HFFc6 (cell line): ENCODE measurements around the gene ANKRD16. TPM values are rescaled to one million over a fixed set of nuclear protein-coding genes. Genes with fewer than 3 reads are reported as not detected.

Experiments used
- DNase-seq: peaks from one replicate; pipeline ENCODE4 v3.0.0-alpha.2; 2018
- H3K27ac Mint-ChIP-seq: 2 replicates; pipeline ENCODE4 v1.8.0; 2020; ENCODE audit warnings: mild to moderate bottlenecking, mixed read lengths
- H3K27me3 Mint-ChIP-seq: 2 replicates; pipeline ENCODE4 v1.8.0; 2021; ENCODE audit warnings: mild to moderate bottlenecking, moderate library complexity, mixed read lengths; ENCODE audit not compliant: insufficient read depth
- H3K36me3 Mint-ChIP-seq: 2 replicates; pipeline ENCODE4 v1.8.0; 2021; ENCODE audit warnings: low read depth, mixed read lengths
- H3K4me1 Mint-ChIP-seq: 2 replicates; pipeline ENCODE4 v1.8.0; 2020; ENCODE audit warnings: low read depth, mixed read lengths
- H3K4me3 Mint-ChIP-seq: 2 replicates; pipeline ENCODE4 v1.8.0; 2020; ENCODE audit warnings: mild to moderate bottlenecking, moderate library complexity, mixed read lengths
- H3K9me3 Mint-ChIP-seq: 2 replicates; pipeline ENCODE4 v1.8.0; 2020; ENCODE audit warnings: mild to moderate bottlenecking, mixed read lengths
- CTCF ChIP-seq: fragments of 200-600 bp; sonication (generic); IDR thresholded peaks from 2 replicates; pipeline ENCODE4 v1.5.0; 2021; ENCODE audit warnings: antibody characterized with exemption, mild to moderate bottlenecking
- total RNA-seq, 6 experiments: library from RNA; stranded (reverse); fragmentation: NEBNext Ultra II Directional; extraction: Animal tissue kit (Norgen Biotek cat#: 25700); gene quantifications; 2 replicates in 1 of 6; 3 replicates in 5 of 6; pipeline ENCODE4 v1.2.3, GENCODE V29; 2021

The ANKRD16 gene
- total RNA-seq, 6 experiments from 2014 or later: 4.7 to 6.7 (median 5.5) TPM

- Mint-ChIP-seq H3K4me3 (no peak overlapping the region), H3K27ac (peak overlapping the region; percentile 90), H3K36me3 (peaks cover 7% of the 10 kb centered on the region; the same call in 1 of the 2 replicates), H3K9me3 (peaks cover 3% of the 10 kb centered on the region; the same call in 1 of the 2 replicates), H3K27me3 (peaks cover 6% of the 10 kb centered on the region), H3K4me1 (peaks cover 27% of the 10 kb centered on the region)
- no peak for DNase-seq
- no peak for TF ChIP-seq CTCF
Observed at GRCh38 chr10:5862360-5862961, 27.2 kb downstream of the ANKRD16 start.

GRCh38 chr10:5860066-5860465 lies 29.6 kb downstream of the ANKRD16 start:
- no peaks in the 10 kb centered on the region; the same call in 1 of the 2 replicates for H3K9me3 Mint-ChIP-seq
- H3K27me3 Mint-ChIP-seq: peaks cover 8% of the 10 kb centered on the region
- peaks cover 27% of the 10 kb centered on the region for H3K4me1 Mint-ChIP-seq
- H3K4me3 Mint-ChIP-seq: no peak overlapping the region
- DNase-seq: no peak
- TF ChIP-seq CTCF: no peak
- H3K36me3 Mint-ChIP-seq: peaks cover 7% of the 10 kb centered on the region; the same call in 1 of the 2 replicates
- peak overlapping the region; percentile 90; the same call in 1 of the 2 replicates for H3K27ac Mint-ChIP-seq

GRCh38 chr10:5858811-5859210 lies 30.9 kb downstream of the ANKRD16 start:
- no peak for TF ChIP-seq CTCF
- H3K36me3 Mint-ChIP-seq: 0 out of 2 replicates have a peak, but pooled peaks cover 7% of the 10 kb centered on the region
- no peak overlapping the region for H3K4me3 Mint-ChIP-seq
- no peak overlapping the region for H3K27ac Mint-ChIP-seq
- H3K4me1 Mint-ChIP-seq: peaks cover 27% of the 10 kb centered on the region
- H3K9me3 Mint-ChIP-seq: no peaks in the 10 kb centered on the region; the same call in 1 of the 2 replicates
- no peak for DNase-seq
- peaks cover 8% of the 10 kb centered on the region for H3K27me3 Mint-ChIP-seq

- Mint-ChIP-seq H3K4me3 (no peak overlapping the region), H3K27ac (no peak overlapping the region), H3K36me3 (no peaks in the 10 kb centered on the region), H3K27me3 (peaks cover 8% of the 10 kb centered on the region), H3K9me3 (no peaks in the 10 kb centered on the region), H3K4me1 (peaks cover 17% of the 10 kb centered on the region)
- TF ChIP-seq CTCF: no peak
- DNase-seq: no peak
Observed at GRCh38 chr10:5856701-5857004, 33.0 kb downstream of the ANKRD16 start.

GRCh38 chr10:5855979-5856700 lies 33.6 kb downstream of the ANKRD16 start:
- no peak for DNase-seq
- TF ChIP-seq CTCF: no peak
- H3K27me3 Mint-ChIP-seq: peaks cover 4% of the 10 kb centered on the region
- H3K36me3 Mint-ChIP-seq: no peaks in the 10 kb centered on the region
- H3K4me3 Mint-ChIP-seq: no peak overlapping the region
- H3K9me3 Mint-ChIP-seq: no peaks in the 10 kb centered on the region
- H3K27ac Mint-ChIP-seq: no peak overlapping the region
- H3K4me1 Mint-ChIP-seq: peaks cover 12% of the 10 kb centered on the region
